Measurements from ENCODE around the gene RFTN2.
"Not testable (repeated sequence)": the region's sequence is repeated elsewhere in the genome, so short reads cannot be mapped to it uniquely, and the experiment has no call there.

RFTN2 gene

DNA sequence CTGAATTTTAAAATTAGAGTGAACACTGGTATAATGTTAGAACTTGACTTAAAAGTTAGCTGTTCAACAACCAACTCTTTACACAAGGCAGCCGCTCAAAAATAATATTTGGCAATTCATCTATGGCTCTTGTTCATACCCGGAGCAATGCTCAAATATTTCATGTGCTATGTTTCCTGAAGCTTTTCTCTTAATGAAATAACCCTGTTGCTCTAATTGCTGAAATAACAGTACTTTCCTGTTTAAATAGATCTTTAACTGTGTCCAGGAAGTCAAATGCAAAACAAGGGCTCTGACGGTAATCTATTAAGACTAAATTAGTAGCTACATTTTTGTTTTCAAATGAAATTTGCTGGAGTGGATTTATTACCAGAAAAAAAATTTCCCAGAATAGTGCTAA, 33.7 kb downstream of the RFTN2 start:
- DNase-seq (ENCODE audit: low read depth in 1 of 2, low spot score in 1 of 2): no peak
- Histone ChIP-seq H3K27me3 (ENCODE audit: insufficient read depth, poor library complexity, severe bottlenecking) (no peaks in the 10 kb centered on the region), H3K4me3 (replicated peaks; ENCODE audit: insufficient read depth, low read length) (no peak overlapping the region), H3K27ac (replicated peaks) (no peak overlapping the region)
- TF ChIP-seq, protein P1, sequence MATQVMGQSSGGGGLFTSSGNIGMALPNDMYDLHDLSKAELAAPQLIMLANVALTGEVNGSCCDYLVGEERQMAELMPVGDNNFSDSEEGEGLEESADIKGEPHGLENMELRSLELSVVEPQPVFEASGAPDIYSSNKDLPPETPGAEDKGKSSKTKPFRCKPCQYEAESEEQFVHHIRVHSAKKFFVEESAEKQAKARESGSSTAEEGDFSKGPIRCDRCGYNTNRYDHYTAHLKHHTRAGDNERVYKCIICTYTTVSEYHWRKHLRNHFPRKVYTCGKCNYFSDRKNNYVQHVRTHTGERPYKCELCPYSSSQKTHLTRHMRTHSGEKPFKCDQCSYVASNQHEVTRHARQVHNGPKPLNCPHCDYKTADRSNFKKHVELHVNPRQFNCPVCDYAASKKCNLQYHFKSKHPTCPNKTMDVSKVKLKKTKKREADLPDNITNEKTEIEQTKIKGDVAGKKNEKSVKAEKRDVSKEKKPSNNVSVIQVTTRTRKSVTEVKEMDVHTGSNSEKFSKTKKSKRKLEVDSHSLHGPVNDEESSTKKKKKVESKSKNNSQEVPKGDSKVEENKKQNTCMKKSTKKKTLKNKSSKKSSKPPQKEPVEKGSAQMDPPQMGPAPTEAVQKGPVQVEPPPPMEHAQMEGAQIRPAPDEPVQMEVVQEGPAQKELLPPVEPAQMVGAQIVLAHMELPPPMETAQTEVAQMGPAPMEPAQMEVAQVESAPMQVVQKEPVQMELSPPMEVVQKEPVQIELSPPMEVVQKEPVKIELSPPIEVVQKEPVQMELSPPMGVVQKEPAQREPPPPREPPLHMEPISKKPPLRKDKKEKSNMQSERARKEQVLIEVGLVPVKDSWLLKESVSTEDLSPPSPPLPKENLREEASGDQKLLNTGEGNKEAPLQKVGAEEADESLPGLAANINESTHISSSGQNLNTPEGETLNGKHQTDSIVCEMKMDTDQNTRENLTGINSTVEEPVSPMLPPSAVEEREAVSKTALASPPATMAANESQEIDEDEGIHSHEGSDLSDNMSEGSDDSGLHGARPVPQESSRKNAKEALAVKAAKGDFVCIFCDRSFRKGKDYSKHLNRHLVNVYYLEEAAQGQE (IDR thresholded peaks at IDR 0.05; ENCODE audit: insufficient replicate concordance, low read depth): no peak
- TF ChIP-seq GABPA (IDR thresholded peaks at IDR 0.05; ENCODE audit: low read depth): no peak
- TF ChIP-seq POLR2AphosphoS5 (IDR thresholded peaks at IDR 0.05; ENCODE audit: low read depth): no peak
- TF ChIP-seq SPI1 (IDR thresholded peaks at IDR 0.05; ENCODE audit: borderline replicate concordance, low read depth): no peak
- no peak for TF ChIP-seq CTCF (IDR thresholded peaks at IDR 0.05; ENCODE audit: insufficient read depth, low read length)

DNA sequence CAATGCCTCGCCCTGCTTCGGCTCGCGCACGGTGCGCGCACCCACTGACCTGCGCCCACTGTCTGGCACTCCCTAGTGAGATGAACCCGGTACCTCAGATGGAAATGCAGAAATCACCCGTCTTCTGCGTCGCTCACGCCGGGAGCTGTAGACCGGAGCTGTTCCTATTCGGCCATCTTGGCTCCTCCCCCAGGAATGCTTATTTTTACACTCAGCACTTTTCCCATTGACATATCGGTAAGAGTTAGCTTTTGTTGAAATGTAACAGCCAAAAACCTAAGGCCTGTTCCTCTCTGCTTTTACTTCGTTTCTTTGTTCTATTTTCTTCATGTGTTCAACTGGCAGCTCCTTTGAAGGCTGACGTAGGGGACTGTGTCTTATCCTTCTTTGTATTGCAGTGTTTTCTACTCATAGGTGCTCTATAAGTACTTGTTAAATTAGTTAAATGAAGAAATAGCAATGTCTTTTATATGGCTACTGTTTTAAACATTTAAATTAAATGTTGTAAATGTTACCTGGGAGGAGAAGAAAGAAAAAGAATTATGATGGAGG, 34.7 kb downstream of the RFTN2 start:
- DNase-seq (ENCODE audit: low read depth in 1 of 2, low spot score in 1 of 2); H3K4me3 ChIP-seq (replicated peaks; ENCODE audit: insufficient read depth, low read length); H3K27me3 ChIP-seq (ENCODE audit: insufficient read depth, poor library complexity, severe bottlenecking); H3K27ac ChIP-seq (replicated peaks): not testable (repeated sequence)

GRCh38 chr2:197633109-197633657, 42.2 kb downstream of the RFTN2 start:
- H3K27me3 ChIP-seq (ENCODE audit: insufficient read depth, poor library complexity, severe bottlenecking): no peaks in the 10 kb centered on the region
- DNase-seq (ENCODE audit: low read depth in 1 of 2, low spot score in 1 of 2): no peak
- H3K27ac ChIP-seq (replicated peaks): no peak overlapping the region
- no peak overlapping the region for H3K4me3 ChIP-seq (replicated peaks; ENCODE audit: insufficient read depth, low read length)
- TF ChIP-seq, protein P1 (IDR thresholded peaks at IDR 0.05; ENCODE audit: insufficient replicate concordance, low read depth): no peak
- no peak for TF ChIP-seq CTCF (IDR thresholded peaks at IDR 0.05; ENCODE audit: insufficient read depth, low read length)
- no peak for TF ChIP-seq GABPA (IDR thresholded peaks at IDR 0.05; ENCODE audit: low read depth)
- TF ChIP-seq SPI1 (IDR thresholded peaks at IDR 0.05; ENCODE audit: borderline replicate concordance, low read depth): no peak
- TF ChIP-seq POLR2AphosphoS5 (IDR thresholded peaks at IDR 0.05; ENCODE audit: low read depth): no peak

- DNase-seq (ENCODE audit: low read depth in 1 of 2, low spot score in 1 of 2): no peak
- H3K4me3 ChIP-seq (replicated peaks; ENCODE audit: insufficient read depth, low read length): no peak overlapping the region
- no peak overlapping the region for H3K27ac ChIP-seq (replicated peaks)
- H3K27me3 ChIP-seq (ENCODE audit: insufficient read depth, poor library complexity, severe bottlenecking): no peaks in the 10 kb centered on the region
- TF ChIP-seq CTCF (IDR thresholded peaks at IDR 0.05; ENCODE audit: insufficient read depth, low read length): no peak
- TF ChIP-seq, protein P1 (IDR thresholded peaks at IDR 0.05; ENCODE audit: insufficient replicate concordance, low read depth): no peak
- no peak for TF ChIP-seq SPI1 (IDR thresholded peaks at IDR 0.05; ENCODE audit: borderline replicate concordance, low read depth)
- no peak for TF ChIP-seq POLR2AphosphoS5 (IDR thresholded peaks at IDR 0.05; ENCODE audit: low read depth)
- no peak for TF ChIP-seq GABPA (IDR thresholded peaks at IDR 0.05; ENCODE audit: low read depth)
These were observed 47.3 kb downstream of the RFTN2 start for GRCh38 chr2:197628043-197628500.
